Epithelial cell of prostate (primary cell): ENCODE measurements around the gene PSME3.
"Not testable (repeated sequence)": the region's sequence is repeated elsewhere in the genome, so short reads cannot be mapped to it uniquely, and the experiment has no call there.

Experiments used
- DNase-seq: peaks from one replicate; pipeline ENCODE4 v3.0.0-alpha.2; 2011; ENCODE audit warnings: low read depth, low spot score
- H3K27ac ChIP-seq: fragments of 450-650 bp; 2 replicates; pipeline ENCODE4 v1.5.1; 2017; ENCODE audit warnings: mild to moderate bottlenecking

The PSME3 gene

GRCh38 chr17:42872251-42872965 is 39.2 kb downstream of the PSME3 start:
- DNase-seq, result no peak
- H3K27ac ChIP-seq, result no peak overlapping the region

- H3K27ac ChIP-seq, result no peak overlapping the region
- no peak for DNase-seq
These were observed 40.1 kb downstream of the PSME3 start for GRCh38 chr17:42873315-42873714.

- not testable (repeated sequence) for H3K27ac ChIP-seq, DNase-seq
These were observed 40.9 kb downstream of the PSME3 start for GRCh38 chr17:42873932-42874695.

GRCh38 chr17:42877037-42877436 is 43.8 kb downstream of the PSME3 start:
- no peak overlapping the region for H3K27ac ChIP-seq
- DNase-seq, result no peak

GRCh38 chr17:42878123-42878880 is 45.1 kb downstream of the PSME3 start:
- no peak overlapping the region for H3K27ac ChIP-seq
- DNase-seq, result no peak

GRCh38 chr17:42878924-42879595 is 45.9 kb downstream of the PSME3 start:
- DNase-seq, result no peak
- H3K27ac ChIP-seq, result no peak overlapping the region

- no peak for DNase-seq
- H3K27ac ChIP-seq, result no peak overlapping the region
These were observed 46.4 kb downstream of the PSME3 start for GRCh38 chr17:42879596-42879985.

- no peak for DNase-seq
These were observed 47.6 kb downstream of the PSME3 start for GRCh38 chr17:42880776-42881310.

GRCh38 chr17:42881706-42882105 is 48.5 kb downstream of the PSME3 start:
- not testable (repeated sequence) for H3K27ac ChIP-seq, DNase-seq

More at GRCh38 chr17:42880776-42881310, 47.6 kb downstream of the PSME3 start:
- H3K27ac ChIP-seq, result no peak overlapping the region

- DNase-seq, result no peak
- H3K27ac ChIP-seq, result no peak overlapping the region
These were observed 49.0 kb downstream of the PSME3 start for GRCh38 chr17:42882166-42882565.

GRCh38 chr17:42883802-42884558 is 50.8 kb downstream of the PSME3 start:
- no peak for DNase-seq
- H3K27ac ChIP-seq, result no peak overlapping the region

- DNase-seq, H3K27ac ChIP-seq: not testable (repeated sequence)
These were observed 52.6 kb downstream of the PSME3 start for GRCh38 chr17:42885806-42886205.

- no peak for DNase-seq
- no peak overlapping the region for H3K27ac ChIP-seq
These were observed 53.3 kb downstream of the PSME3 start for GRCh38 chr17:42886283-42887176.

GRCh38 chr17:42889809-42890208 is 56.6 kb downstream of the PSME3 start:
- H3K27ac ChIP-seq, result no peak overlapping the region
- DNase-seq, result no peak

- DNase-seq, result no peak
- H3K27ac ChIP-seq, result no peak overlapping the region
These were observed 58.4 kb downstream of the PSME3 start for GRCh38 chr17:42891539-42892152.

GRCh38 chr17:42893359-42893758 is 60.2 kb downstream of the PSME3 start:
- no peak overlapping the region for H3K27ac ChIP-seq
- no peak for DNase-seq
